Activated CD4-positive, alpha-beta T cell treated with anti-CD3 and anti-CD28 coated beads for 24 hours (primary cell): Measurements from ENCODE around the gene RAD1.
"Not testable (repeated sequence)": the region's sequence is repeated elsewhere in the genome, so short reads cannot be mapped to it uniquely, and the experiment has no call there.

ENCODE experiments used
- DNase-seq, 2 donors: peaks; one replicate each; pipeline ENCODE4 v3.0.0-alpha.2; 2020; ENCODE audit warnings: low read depth in 2 of 2

The RAD1 gene, protein sequence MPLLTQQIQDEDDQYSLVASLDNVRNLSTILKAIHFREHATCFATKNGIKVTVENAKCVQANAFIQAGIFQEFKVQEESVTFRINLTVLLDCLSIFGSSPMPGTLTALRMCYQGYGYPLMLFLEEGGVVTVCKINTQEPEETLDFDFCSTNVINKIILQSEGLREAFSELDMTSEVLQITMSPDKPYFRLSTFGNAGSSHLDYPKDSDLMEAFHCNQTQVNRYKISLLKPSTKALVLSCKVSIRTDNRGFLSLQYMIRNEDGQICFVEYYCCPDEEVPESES

DNA sequence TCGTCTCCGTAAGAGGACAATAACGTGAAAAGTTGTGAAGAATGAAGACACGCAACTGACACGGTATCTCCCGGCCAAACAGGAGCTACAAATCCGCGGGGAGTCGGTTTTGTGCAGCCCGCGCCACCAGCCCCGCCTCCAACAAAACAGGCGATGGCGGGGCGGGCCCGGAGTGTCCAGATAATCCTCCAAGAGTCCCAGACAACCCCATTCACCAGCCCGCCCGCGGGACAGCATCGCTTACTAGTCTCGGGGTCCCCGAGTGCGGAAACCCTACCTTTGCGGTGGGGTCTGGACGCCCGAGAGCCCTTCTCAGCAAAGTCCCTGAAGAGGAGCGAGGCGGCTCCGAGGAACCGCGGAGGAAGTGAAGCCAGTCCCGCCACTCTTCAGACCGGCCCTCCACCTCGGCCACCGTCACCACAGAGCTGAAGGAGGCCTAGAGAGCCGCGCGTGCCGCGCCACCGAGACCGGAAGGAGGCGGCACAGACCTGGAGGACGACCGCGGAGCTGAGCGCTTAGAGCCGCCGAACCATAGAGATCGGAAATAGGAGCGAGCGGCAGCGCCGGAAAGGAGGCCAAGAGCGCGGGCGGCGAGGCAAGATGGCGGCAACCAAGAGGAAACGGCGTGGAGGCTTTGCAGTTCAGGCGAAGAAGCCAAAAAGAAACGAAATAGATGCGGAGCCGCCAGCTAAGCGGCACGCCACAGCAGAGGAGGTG, at the start of gene RAD1, which contains the start of gene BRIX1:
Gene RAD1 (minus strand): TSS at position 366 of the 717 bp plus-strand sequence. CDS start 612 bp downstream, outside the sequence.
Gene BRIX1 (plus strand): TSS at position 573 of the 717 bp plus-strand sequence. CDS start 28 bp downstream, at position 601.
- DNase-seq, result peak; percentile 89 to 91

DNA sequence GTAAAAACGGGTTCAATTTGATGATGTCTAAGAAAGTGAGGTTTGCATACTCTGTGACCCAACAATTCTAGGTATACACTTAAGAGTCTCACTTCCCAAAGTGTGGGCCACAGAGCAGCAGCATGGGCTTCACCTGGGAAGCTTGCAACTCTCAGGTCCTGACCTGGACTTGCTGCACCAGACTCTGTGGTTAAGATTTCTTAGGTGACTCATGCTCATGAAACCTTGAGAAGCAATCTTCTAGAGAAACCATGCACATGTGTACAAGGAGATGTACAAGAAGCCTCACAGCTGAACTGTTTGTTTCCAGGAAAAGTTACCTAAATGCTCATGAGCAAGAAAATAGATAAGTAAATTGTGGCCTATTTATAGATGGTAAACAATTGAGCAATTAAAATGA, 44.0 kb upstream of the RAD1 start:
- DNase-seq, result no peak

DNA sequence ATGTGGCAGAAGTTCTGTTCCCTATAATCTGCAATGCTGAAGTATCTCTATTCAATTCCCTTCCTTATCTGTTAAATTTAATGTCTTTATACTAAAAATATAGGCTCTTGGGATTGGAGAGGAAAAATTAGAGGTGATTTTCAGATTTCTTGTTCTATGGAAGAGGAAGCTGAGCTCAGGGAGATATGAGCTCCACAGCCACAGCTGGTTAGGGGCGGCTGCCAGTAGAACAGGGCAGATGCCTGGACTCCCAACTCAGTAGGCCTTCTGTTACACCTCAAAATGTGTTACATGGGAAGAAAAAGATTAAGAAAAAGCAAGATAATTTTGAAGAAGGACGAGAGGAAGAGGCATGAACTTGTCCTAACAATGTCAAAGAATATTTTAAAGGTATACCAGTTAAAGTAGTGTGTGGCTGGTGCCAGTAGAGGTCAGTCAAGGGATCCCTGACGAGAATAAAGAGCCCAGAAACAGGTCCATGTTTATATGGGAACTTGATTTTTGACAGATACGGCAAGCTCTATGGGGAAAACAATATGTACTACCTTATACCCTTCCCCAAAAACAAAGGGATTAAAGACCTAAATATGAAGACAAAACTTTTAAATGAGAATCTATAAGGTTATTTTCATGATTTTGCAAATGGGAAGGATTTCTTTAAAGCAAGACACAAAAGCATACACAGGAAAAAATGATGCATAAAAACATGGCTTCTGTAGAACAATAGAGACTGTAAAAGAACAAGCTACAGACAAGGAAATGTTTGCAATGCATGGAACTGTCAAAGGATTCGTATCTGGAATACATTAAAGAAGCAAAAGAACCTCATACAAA, 42.8 kb upstream of the RAD1 start:
- no peak for DNase-seq

DNA sequence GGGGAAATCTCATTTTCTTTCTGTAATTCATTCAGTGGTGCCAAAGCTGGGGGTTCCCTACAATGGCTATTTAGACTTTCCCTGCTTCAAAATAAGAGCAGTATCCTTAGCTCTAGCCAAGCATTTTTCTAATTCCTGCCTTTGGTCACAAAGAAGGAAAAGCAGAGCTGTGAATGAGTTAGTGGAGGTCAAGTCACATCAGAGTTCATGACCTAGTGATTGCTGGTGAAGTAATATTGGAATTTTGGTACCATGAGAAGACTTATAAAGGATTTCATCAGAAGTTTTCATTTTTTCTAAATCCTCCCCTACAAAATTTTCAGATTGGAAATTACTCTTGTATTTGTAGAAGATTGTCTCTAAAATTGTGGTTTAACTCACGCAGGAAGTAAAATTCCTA, 42.0 kb upstream of the RAD1 start:
- no peak for DNase-seq

DNA sequence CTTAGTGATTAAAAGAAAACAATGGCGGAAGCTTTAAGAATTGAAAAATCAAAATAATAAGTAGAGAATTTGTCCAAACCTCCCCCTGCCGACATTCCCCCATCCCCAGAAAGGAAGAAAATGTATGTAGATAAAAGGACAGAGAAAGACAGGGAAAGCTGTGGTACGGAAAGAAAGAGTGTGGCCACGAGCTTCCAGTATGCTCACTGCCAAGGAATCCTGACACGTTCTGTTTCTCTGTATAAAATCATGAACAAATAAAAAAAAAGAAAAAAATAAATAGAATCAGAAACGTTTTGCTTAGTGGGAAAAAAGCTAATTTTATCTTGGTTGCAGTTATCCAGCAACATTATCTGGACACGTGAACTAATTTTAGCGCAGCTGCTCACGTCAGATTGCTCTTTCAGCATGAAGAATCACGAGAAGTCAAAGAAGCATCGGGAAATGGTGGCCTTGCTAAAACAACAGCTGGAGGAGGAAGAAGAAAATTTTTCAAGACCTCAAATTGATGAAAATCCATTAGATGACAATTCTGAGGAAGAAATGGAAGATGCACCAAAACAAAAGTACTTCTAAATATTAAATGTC, 29.2 kb upstream of the RAD1 start:
- DNase-seq, result no peak

DNA sequence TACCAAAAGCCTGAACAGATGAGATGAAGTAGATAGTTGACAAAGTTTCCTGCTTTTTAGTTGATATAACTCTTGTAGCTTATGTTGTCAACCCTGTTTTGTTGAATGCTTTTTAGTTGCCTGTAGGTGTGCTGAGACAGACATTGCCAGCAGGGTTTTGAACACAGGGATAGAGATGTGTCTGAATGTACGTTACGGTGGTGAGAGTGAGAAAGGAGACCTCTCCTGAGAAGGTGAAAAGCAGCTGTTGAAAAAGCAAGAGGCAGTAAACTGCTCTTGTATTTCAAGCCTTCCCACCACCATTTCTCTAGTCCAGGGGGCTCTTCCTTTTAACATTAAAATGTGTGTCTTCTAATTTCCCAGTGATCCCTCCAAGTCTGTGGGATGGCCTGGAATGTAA, 28.7 kb upstream of the RAD1 start:
- no peak for DNase-seq

DNA sequence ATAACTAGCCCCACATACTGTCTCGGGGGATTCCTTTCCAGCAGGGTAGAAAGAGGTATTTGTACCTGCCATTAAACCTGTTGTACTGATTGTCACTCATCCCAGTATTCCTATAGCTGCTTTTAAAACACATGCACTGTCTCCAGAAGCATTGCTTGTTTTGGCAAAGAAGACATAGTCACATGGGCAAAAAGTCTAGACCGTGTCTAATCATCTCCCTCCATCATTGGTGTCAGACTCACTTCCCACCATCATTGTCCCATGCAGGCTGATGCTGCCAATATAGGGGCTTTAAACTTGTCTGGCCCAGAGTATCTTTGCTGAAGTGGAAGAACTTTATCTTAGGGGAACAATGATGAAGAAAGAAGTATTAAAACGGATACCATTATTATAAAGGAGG, 26.6 kb upstream of the RAD1 start:
- no peak for DNase-seq

DNA sequence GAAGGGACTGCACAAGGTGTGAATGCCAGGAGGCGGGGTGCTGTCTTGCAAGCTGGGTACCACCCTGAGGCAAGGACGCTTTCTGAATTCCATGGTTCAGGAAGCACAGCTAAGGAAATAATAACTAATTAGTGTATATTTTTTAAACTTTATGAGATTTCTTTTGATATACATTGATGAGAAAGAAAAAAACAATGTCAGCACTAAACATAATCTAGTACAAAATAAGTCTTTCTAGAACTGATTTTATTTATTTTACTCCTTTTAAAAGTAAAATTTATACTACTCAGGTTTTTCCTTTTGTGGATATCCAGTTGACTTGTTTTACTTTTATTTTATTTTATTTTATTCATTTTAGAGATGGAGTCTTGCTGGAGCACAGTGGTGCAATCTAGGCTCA, 17.6 kb upstream of the RAD1 start:
- DNase-seq, result no peak

DNA sequence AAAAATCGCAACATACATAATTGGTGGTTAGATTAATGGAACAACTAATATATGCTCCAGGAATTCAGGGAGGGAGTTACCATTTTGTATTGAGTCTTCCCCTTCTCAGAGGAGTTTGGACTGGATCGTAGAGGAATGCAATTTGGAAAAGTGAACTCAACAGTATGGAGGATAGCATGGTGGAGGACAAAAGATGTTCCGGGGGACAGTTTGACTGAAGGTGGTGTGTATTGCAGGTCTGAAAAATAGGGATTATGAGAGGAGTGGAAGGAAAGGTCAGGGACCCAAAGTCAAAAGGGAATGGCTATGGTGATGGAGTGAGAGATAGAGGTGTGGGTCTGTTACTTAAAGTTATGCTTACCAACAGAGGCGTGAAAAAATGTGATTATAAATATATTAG, 15.6 kb upstream of the RAD1 start:
- no peak for DNase-seq

DNA sequence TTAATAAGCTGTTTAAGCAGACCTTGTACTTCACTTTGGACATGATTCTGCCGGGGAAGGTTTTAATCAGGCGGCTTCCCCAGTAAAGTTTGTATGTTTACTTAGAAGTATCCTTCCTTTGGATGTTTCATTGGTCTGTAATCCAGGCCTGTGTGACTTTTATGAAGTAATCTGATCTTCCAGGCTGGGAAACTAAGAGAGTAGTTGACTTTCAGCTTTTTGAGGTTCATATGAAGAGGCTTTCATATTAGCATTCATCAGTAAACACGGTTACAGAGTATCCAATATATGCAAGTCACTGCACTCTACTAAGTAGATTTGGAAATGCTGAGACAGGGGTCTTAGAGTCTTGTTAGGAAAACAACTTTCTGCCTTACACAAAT, 15.1 kb upstream of the RAD1 start:
- DNase-seq, result no peak

DNA sequence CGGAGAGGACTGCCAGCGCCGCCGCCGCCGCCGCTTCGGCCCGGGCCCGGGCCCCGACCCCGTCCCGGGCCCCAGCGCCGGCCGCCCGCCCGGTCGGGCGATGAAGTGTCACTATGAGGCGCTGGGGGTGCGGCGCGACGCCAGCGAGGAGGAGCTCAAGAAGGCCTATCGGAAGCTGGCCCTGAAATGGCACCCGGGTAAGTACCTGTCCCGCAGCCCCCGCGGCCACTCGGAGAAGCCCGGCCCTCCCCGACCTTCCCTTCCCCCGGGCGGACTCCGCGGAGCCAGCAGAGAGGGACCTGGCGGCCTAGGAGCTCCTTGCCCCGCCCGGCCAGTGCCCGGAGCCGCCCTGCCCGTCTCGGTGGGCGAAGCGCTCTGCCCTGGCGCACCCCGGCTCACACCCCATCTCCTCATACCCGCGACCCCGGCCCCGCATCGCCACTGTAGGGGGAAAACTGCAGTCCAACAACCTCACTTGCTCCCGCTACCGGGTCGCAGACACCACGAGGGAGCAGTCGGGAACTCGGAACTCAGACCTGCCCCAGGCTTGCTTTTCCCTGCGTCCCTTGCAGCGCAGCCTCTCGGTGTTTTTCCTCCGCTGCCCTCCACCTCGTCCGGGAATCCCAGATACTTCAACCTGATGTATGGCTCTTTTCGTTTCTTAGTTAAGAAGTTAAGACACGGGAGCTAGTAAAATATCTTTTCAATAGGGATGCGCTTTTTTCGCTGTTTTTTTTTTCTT, 14.6 kb upstream of the RAD1 start:
- peak; percentile 57 to 60 for DNase-seq

DNA sequence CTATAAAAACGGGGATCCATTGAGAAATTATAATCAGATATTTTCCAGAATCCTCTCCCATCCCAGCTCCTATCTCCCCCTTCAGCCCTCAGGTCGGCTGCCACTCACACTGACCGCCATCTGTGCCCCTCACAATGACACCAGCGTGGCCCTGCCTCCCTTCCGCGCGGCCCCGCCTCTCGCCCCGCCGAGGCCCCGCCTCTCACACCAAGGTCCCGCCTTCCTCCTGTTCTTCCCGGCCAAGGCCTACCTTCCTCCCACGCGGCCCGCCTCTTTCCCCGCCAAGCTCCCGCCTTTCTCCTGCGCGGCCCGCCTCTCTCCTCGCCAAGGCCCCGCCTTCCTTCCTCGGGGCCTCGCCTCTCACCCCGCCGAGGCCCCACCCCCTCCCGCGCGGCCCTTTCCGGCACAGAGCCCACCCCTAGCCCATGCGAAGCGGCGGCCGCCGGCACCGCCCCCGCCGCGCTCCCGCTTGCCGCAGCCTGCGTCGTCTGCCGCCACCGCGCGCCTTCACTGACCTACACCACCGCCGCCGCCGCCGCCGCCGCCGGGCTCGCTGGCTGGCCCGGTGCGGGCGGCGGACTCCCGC, 13.9 kb upstream of the RAD1 start, which contains the start of gene DNAJC21:
Gene DNAJC21 (plus strand): TSS at position 426 of the 586 bp plus-strand sequence. CDS start 261 bp downstream, outside the sequence.
- peak; percentile 98 to 99 for DNase-seq

DNA sequence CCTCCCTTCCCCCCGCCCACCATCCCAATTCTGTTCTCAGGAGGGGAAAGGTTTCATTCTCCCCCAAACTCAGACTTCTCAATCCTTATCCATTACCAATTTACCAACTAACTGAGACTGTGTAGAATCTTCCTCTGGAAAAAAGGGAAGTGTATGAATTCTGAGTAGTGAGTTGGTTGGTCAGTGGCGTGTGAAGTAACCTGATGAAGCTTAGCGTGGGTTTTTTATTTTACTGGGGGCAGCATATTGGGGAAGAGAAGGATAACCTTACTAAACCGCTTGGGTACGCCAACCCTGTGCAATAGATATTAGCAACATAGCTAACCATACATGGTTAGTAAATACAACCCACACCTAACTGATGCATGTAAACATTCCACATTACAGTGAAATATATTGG, 13.0 kb upstream of the RAD1 start:
- DNase-seq, result no peak

DNA sequence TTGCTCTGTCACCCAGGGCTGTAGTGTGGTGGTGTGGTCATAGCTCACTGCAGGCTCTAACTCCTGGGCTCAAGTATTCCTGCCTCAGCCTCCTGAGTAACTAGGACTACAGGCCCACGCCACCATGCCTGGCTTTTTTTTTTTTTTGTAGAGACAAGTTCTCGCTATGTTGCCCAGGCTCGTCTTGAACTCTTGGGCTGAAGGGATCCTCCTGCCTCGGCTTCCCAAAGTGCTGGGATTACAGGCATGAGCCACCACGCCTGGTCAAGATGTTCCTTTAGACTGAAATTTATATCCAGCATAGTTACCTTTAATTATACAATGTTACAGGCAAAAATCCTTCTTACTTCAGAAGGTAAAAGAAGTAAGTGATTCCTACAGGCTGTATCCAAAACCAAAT, 12.5 kb upstream of the RAD1 start:
- no peak for DNase-seq

DNA sequence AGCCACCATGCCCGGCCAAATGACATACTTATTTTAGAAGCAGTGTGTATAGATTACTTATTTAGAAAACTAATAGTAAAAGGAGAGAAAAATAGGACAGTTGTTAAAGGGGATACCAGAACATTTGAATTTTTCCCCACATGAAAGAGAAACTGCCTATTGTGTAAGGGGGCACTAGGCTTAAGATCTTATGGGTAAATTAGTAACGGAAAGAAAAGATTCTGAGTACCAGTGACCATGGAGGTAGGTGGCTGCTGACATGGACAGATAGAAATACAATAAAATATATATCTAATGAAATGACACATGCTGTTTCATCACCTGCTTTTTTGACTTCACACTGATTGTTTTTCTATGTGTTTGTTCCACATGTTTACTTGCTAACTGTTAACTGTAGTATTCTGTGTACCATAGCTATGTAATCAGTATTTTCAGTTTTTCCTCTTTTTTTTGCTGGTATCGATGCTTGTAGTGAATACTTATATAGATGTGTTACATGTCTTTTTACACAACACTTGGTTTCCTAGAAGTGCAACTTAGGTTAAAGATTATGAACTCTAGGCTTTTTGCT, 11.1 kb upstream of the RAD1 start:
- DNase-seq, result no peak

DNA sequence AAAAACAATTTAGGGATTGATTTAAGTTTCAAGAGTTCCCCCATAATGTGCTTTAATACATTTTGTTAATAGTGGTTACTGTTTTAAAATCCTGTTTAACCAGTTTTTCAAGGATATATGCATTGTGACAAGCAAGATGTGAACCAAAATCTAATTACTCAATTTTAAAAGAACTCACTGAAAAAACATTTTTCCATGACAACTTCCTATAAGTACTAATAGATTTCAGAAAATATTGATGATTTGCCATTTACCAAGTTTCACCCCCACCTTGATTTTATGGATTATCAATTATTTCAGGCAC, 9.1 kb upstream of the RAD1 start:
- DNase-seq, result no peak

DNA sequence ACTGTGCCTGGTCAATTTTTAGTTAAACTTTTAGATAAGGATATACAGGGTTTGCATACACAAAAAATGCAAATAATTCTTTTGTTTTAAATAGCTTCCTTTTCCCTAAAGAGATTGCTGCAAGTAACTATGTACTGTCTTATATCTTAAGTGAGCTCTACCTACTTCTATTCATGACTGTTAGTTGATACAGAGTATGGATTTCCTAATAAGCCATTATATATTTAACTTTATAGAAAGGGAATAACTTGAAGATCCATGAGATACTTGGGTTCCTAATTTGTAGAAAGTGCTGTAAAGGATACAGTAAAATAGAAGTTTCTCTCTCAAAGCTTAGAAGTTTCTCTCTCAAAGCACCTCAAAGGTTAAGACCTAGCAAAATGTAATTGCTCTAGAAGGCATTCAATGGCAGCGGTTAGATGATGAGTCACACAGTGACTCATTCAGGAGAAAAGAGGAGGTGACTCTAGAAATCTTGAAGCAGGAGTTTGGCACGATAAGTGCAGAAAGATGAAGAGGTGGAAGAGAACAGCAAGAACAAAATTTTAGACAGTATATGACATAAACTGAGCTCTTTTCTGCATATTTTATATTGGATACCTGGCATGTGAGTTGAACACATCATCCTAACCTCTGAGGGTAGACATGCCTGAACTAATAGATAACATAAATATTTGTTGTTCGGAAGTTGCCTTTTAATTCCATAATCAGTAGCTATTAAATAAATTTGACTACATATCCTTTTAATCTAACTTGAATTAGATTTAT, 8.6 kb upstream of the RAD1 start:
- peak in 1 of 2 donors; percentile 34 for DNase-seq

DNA sequence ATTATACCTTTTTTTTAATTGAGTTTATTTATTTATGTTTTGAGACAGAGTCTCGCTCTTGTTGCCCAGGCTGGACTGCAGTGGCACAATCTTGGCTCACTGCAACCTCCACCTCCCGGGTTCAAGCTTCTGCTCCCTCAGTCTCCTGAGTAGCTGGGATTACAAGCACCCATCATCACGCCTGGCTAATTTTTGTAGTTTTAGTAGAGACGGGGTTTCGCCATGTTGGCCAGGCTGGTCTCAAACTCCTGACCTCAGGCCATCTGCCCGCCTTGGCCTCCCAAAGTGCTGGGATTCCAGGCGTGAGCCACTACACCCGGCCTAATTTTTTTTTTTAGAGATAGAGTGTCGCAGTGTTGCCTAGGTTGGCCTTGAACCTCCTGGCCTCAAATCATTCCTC, 8.0 kb upstream of the RAD1 start:
- DNase-seq, result not testable (repeated sequence)

DNA sequence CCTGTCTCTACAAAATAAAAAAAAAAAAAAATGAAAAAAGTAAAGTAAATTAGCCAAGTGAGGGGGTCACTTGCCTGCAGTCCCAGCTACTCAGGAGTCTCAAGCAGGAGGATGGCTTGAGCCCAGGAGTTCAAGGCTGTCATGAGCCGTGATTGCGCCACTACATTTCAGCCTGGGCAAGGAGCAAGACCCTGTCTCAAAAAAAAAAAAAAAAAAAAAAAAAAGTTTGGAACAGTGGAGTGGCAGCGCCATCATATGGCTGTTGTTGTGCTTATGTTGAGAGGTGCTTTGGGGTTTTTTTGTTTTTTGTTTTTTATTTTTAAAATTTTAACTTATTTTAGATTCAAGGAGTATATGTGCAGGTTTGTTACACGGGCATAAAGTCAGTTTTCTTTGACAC, 3.8 kb upstream of the RAD1 start:
- no peak for DNase-seq

DNA sequence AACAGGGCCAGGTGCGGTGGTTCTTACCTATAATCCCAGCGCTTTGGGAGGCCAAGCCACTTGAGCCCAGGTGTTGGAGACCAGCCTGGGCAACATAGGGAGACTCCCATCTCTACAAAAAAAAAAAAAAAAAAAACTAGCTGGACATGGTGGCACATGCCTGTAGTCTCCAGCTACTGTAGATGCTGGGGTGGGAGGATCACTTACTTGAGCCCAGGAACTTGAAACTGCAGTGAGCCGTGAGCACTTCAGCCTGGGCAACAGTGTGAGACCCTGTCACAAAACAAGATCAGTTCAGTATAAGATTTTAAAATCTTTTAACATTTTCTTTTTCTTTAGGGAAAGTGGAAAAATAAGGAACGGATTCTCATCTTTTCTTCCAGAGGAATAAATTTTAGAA, 2.7 kb upstream of the RAD1 start:
- DNase-seq, result no peak
